Activated T-helper 2 cell treated with anti-CD3 and anti-CD28 coated beads, Interferon-gamma antibody, Interleukin-2, Interleukin-4, amounts not matched to agents 10 μg/mL and 5 μg/mL and 100 μg/mL, durations not matched to agents 14 hours and 24 hours and 36 hours (primary cell): ENCODE results near the gene AIP. TPM values are rescaled to one million over a fixed set of nuclear protein-coding genes. Genes with fewer than 3 reads are reported as not detected.
A peak's percentile ranks its signal among the peaks of the same experiment; 100 is the strongest.
"Not testable (repeated sequence)": the region's sequence is repeated elsewhere in the genome, so short reads cannot be mapped to it uniquely, and the experiment has no call there.

Experiments
- DNase-seq: peaks from one replicate; pipeline ENCODE4 v3.0.0; 2021; ENCODE audit warnings: low spot score
- H3K27ac Mint-ChIP-seq: one replicate; pipeline ENCODE4 v1.8.0; 2021; ENCODE audit warnings: mixed read lengths
- H3K27me3 Mint-ChIP-seq: one replicate; pipeline ENCODE4 v1.8.0; 2021; ENCODE audit warnings: low read depth, mixed read lengths
- H3K36me3 Mint-ChIP-seq: one replicate; pipeline ENCODE4 v1.8.0; 2021; ENCODE audit warnings: low read depth, mixed read lengths
- H3K4me1 Mint-ChIP-seq: one replicate; pipeline ENCODE4 v1.8.0; 2021; ENCODE audit warnings: low read depth, mixed read lengths
- H3K4me3 Mint-ChIP-seq: one replicate; pipeline ENCODE4 v1.8.0; 2021; ENCODE audit warnings: low read depth, mild to moderate bottlenecking, moderate library complexity, mixed read lengths
- H3K9me3 Mint-ChIP-seq: one replicate; pipeline ENCODE4 v1.8.0; 2021; ENCODE audit warnings: mixed read lengths
- intact Hi-C: fragments of 100-400 bp; cut with micrococcal nuclease; formaldehyde crosslinking; loops from one replicate; pipeline ENCODE4 v1.15.1; 2023
- total RNA-seq: library from RNA; stranded (reverse); gene quantifications from 2 replicates; pipeline ENCODE4 v1.2.3, GENCODE V29; 2022

Gene AIP
- total RNA-seq, 1 donor from 2014 or later = 191 TPM

DNA sequence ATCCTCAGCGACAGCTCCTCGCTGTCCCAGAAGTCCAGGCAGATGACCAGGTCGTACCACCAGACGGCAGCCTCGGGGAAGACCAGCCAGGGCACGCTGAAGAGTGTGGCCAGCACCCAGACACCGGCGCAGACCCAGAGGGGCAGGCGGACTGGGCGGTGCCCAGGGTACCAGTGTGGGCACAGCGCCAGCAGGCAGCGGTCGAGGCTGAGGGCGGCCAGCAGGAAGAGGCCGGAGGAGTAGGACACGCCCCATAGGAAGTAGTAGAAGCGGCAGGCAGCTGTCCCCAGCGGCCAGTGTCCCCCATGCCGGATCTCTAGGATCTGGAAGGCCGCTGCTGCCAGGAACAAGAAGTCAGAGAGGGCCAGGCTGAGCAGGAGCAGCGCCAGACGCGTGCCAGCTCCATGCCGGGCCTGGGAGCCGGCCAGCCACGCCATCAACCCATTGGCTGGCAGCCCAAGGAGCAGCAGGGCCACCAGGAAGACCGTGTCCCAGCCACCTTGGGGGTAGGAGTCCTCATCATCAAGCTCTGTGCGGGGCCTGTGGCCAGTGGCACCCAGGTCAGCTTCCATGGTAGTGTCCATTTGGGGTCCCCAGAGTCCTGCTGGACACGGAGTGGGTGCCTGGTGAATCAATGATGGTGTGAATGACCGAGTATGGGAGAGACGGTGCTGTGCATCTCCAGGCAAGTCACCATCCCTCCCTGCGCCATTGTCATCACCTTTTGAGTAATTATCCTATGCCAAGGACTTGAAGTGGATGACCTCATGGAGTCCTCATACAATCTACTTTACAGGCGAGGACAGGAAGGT, 30.5 kb upstream of the AIP start, which contains the start of gene GPR152:
Gene GPR152, minus strand, starts transcription at position 589 of the 812 bp plus-strand sequence. Its CDS starts 5 bp downstream, at position 584.
- Mint-ChIP-seq H3K4me1 (peaks cover 11% of the 10 kb centered on the region), H3K9me3 (no peaks in the 10 kb centered on the region), H3K36me3 (no peaks in the 10 kb centered on the region), H3K4me3 (no peak within 1 kb of the TSS), H3K27ac (no peak within 1 kb of the TSS), H3K27me3 (no peaks in the 10 kb centered on the region)
- intact Hi-C loops = no loop called here
- DNase-seq = no peak

DNA sequence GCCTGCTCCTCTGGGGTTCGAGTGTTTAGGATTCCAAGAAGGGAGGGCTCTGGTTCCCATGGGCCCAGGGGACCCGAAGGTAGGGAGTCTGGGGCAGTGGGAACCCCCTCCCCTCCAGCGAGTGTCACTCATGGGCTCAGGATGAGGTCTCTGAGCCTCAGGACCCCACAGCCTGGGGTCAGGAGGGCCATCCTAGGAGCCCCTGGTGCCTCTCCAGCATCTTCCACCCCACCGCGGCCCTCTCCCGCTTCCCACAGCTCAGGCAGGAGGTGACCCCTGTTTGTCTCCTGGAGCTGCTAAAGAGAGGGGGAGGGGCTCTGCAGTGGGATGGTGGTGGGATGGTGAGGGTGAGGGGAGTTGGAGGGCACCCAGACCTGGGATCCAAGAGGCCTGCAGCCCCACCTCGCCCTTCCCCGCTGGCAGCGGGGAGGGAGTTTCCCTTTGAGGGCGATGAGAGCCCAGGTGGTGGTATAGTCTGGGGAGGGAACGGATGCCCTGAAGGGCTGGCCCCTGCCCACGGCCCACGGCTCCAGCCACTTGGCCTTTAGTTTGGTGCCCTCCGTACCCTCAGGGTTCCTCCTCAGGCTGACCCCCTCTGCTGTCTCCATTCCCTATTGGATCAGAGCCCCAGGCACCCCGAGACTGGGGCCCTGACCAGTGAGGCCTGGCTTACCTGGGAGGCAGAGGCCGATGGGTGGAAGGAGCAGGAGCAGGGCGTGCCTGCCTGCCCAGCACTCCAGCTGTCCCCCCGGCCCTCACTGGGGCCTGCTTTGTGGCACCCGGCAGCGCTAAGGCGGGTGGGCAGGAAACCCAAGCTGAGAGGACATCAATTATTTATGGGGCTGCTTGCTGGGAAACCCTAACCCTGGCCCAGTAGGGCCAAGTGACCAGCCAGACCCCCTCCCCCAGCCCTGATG, 28.8 kb upstream of the AIP start:
- intact Hi-C loops = no loop called here
- no peak overlapping the region for H3K4me3 Mint-ChIP-seq
- no peaks in the 10 kb centered on the region for H3K36me3 Mint-ChIP-seq
- H3K27ac Mint-ChIP-seq = no peak overlapping the region
- H3K9me3 Mint-ChIP-seq = no peaks in the 10 kb centered on the region
- DNase-seq = no peak
- H3K27me3 Mint-ChIP-seq = no peaks in the 10 kb centered on the region
- H3K4me1 Mint-ChIP-seq = peaks cover 5% of the 10 kb centered on the region

DNA sequence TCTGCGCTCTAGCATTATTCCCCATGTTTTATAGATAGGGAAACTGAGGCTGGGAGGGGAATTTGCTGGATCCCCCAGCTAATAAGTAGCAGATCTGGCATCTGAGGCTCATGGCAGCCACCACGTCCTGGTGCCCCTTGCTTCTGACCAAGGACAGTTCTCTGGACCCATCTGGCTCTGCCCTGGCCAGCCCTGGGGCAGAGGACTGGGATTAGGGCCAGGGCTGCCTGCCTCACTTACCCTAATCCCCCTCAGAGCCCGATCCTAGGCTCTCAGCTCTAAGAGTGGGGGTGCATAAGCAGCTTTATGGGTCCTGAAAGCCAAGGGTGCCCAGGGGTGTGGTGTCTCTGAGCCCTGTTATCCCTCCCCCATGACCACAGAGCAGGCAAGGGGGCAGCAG, 27.8 kb upstream of the AIP start, which contains the start of gene CABP4:
Gene CABP4, plus strand, starts transcription at position 301 of the 400 bp plus-strand sequence. Its CDS starts 70 bp downstream, at position 371.
- Mint-ChIP-seq H3K27me3 (peaks cover 3% of the 10 kb centered on the region), H3K27ac (no peak within 1 kb of the TSS), H3K36me3 (no peaks in the 10 kb centered on the region), H3K9me3 (no peaks in the 10 kb centered on the region), H3K4me3 (no peak within 1 kb of the TSS), H3K4me1 (peaks cover 2% of the 10 kb centered on the region)
- DNase-seq = no peak
- intact Hi-C loops = no loop called here

DNA sequence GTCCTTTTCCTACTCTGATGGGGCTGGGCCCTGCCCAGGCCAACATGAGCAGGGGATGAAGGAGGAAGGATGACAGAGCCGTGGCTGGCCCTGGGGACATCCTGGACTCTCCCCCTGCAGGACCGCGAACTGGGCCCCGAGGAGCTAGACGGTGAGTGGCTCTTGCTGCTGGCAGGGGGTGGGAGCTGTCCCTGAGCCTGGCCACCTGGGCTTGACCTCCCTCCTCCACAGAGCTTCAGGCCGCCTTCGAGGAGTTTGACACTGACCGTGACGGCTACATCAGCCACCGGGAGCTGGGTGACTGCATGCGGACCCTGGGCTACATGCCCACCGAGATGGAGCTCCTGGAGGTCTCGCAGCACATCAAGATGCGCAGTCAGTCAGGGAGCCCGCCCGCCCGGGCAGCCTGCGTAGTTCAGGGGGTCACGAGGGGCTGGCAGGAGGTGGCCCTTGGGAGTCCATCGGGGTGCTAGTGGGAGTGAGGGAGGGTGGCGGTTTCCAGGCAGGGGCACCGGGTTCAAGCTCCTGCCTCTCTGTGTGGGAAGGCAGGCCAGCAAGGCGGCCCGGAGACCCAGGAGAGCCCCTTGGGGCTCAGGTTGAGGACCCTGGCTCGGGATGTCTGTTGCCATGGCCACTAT, 26.6 kb upstream of the AIP start:
- H3K9me3 Mint-ChIP-seq = no peaks in the 10 kb centered on the region
- peaks cover 4% of the 10 kb centered on the region for H3K4me1 Mint-ChIP-seq
- no peak overlapping the region for H3K4me3 Mint-ChIP-seq
- H3K27ac Mint-ChIP-seq = no peak overlapping the region
- no peak for DNase-seq
- no peaks in the 10 kb centered on the region for H3K36me3 Mint-ChIP-seq
- intact Hi-C loops = no loop called here
- H3K27me3 Mint-ChIP-seq = peaks cover 6% of the 10 kb centered on the region

DNA sequence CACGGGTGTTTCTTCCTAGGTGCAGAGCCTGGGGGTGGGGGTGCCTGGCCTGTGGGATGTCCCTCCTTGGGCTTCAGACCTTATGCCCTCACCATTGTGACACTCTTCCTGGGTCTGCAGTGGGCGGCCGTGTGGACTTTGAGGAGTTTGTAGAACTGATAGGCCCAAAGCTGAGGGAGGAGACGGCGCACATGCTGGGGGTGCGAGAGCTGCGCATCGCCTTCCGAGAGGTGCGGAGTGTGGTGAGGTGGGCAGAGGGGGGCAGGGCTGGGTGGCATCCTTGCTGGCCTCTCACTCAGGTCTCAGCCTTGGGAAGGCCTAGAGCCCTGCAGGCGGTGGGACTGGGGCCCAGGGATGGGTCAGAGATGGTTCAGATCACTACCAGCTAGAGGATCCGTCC, 25.4 kb upstream of the AIP start:
- Mint-ChIP-seq H3K4me3 (no peak overlapping the region), H3K27ac (no peak overlapping the region), H3K9me3 (no peaks in the 10 kb centered on the region), H3K27me3 (peaks cover 6% of the 10 kb centered on the region), H3K4me1 (peaks cover 4% of the 10 kb centered on the region), H3K36me3 (no peaks in the 10 kb centered on the region)
- no peak for DNase-seq
- intact Hi-C loops = no loop called here

DNA sequence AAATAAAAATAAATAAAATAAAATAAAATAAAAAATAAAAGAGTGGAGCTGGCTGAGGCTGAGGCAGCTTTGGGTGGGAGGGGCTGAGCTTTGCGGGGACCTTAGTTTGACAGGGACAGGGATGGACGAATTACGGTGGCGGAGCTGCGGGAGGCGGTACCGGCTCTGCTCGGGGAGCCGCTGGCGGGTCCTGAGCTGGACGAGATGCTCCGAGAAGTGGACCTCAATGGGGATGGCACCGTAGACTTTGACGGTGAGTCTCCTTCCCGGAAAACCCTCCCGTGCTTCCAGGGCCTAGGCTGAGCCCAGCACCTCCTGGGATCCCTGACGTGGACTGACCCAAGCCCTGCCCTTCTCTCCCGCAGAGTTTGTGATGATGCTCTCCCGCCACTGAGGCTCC, 24.6 kb upstream of the AIP start:
- H3K4me3 Mint-ChIP-seq = no peak overlapping the region
- H3K36me3 Mint-ChIP-seq = no peaks in the 10 kb centered on the region
- no peaks in the 10 kb centered on the region for H3K9me3 Mint-ChIP-seq
- H3K27ac Mint-ChIP-seq = no peak overlapping the region
- no peak for DNase-seq
- intact Hi-C loops = no loop called here
- peaks cover 4% of the 10 kb centered on the region for H3K4me1 Mint-ChIP-seq
- H3K27me3 Mint-ChIP-seq = peaks cover 6% of the 10 kb centered on the region

DNA sequence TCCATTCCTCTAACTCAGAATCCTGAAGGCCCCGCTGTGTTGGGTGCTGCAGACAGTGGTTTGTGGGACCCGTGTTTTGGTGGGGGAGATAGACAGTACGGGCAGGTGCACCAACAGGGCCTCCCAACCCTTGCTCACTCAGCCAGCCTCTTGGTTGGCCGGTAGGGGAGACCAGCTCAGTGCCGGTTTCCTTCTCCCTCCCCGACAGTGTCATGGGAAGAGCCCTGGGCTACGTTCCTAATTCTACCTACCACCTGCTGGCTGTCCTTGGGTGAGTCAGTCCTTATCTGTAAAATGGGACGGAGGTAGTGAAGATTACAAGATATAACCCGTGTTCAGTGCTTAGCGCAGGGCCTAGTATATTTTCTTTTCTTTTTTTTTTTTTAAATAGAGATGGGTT, 19.6 kb upstream of the AIP start:
- no peaks in the 10 kb centered on the region for H3K9me3 Mint-ChIP-seq
- no peak overlapping the region for H3K4me3 Mint-ChIP-seq

DNA sequence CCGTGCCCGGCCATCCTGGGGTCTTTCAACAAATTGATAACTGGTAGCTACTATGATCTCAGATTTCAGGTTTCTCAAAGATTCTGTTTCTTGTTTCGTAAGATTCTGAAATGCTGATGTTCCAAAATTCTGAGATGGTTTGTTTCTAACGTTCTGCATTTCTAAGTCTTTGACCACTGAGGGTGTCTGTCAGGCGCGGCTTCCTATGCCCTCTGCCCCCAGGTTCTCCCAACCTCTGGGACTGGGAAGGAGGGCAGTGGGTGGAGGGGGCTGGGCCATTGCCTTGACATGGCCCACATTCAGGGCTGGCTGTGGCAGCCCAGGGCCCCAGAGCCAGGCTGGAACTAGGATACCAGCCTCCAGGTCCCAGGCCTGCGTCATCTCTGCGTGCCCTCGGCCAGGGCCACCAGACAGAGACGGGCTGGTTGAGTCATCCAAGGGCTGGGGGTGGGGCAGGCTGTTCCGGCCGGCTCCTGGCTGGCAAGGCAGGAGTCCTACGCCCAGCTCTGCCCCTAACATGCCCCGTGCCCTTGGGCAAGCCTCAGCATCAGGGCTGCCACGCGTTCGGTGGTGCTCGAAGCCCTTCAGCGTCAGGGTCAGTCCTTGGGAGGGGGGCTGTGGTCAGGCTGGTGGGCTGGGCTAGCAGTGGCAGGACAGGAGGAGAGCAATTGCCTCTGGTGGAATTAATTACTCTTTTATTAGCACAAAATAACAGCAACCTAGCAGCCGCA, 19.0 kb upstream of the AIP start:
- no peak for DNase-seq
- Mint-ChIP-seq H3K9me3 (no peaks in the 10 kb centered on the region), H3K27ac (peak overlapping the region; percentile 80), H3K4me1 (peaks cover 29% of the 10 kb centered on the region), H3K4me3 (peak overlapping the region; percentile 87), H3K36me3 (peaks cover 12% of the 10 kb centered on the region), H3K27me3 (peaks cover 6% of the 10 kb centered on the region)
- intact Hi-C loops = loop anchor here (1.0 kb wide), 1 partner anchor 44 kb away; the partner anchor contains the start of gene CDK2AP2

More for the DNA sequence above, 19.6 kb upstream of the AIP start:
- Mint-ChIP-seq H3K27ac (no peak overlapping the region), H3K4me1 (peaks cover 26% of the 10 kb centered on the region), H3K27me3 (peaks cover 6% of the 10 kb centered on the region), H3K36me3 (peaks cover 12% of the 10 kb centered on the region)
- DNase-seq = no peak
- intact Hi-C loops = no loop called here

DNA sequence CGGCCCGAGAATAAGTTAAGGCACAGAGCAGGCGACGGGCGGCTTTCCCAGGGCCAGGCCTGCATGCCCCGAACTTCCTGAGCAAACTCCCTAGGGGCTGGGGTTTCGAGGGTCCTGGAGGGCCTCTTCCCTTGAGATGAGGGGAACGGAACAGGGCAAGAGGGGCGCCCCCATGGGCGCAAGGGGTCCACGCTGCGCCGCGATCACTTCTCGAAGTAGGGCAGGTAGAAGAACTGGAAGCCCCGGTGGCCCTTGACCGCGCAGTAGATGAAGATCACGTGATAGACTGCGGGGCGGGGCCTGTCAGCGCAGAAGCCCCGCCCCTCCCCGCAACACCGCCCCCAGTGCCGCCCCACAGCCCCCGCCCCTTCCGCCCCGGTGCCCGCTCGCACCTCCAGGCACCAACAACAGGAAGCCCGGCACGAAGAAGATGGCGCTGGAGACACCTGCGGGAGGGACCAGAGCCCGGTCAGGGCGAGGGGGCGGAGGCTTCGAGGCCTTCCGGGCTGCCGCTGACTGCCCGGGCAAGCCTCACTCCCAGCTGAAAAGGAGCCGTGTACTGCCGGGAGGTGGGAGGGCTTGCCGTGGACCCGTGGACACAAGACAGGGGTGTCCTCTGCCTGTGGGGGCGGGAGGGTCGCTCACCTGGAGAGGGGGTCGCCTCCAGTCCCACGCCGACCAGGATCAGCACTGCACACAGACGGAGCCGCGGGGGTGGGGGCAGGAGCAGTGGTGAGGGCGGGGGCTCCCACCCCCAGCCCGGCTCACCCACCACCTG, 18.2 kb upstream of the AIP start:
- Mint-ChIP-seq H3K9me3 (no peaks in the 10 kb centered on the region), H3K27ac (peak overlapping the region; percentile 80), H3K4me1 (peaks cover 29% of the 10 kb centered on the region), H3K36me3 (peaks cover 12% of the 10 kb centered on the region), H3K4me3 (peak overlapping the region; percentile 87), H3K27me3 (peaks cover 6% of the 10 kb centered on the region)
- DNase-seq = peak; percentile 90
- intact Hi-C loops = loop anchor here (1.0 kb wide), 1 partner anchor 44 kb away; the partner anchor contains the start of gene CDK2AP2

DNA sequence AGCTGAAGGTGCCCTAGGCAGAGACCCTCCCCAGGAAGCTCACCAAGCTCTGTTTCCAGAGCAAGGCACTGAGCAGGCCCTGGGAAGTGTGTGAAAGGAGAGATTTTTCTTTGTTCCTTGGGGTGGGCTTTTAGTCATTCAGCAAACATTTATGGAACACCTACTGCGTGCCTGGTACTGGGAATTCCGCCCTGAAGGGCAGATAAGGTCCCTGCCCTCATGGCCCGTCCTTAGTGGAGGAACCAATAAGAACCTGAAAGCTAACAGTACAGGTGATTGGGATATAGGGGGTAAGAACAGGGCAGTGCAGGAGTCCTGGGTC, 17.7 kb upstream of the AIP start:
- no peaks in the 10 kb centered on the region for H3K9me3 Mint-ChIP-seq
- intact Hi-C loops = no loop called here
- no peak for DNase-seq
- peaks cover 12% of the 10 kb centered on the region for H3K36me3 Mint-ChIP-seq
- H3K27ac Mint-ChIP-seq = peak overlapping the region; percentile 80
- H3K27me3 Mint-ChIP-seq = peaks cover 3% of the 10 kb centered on the region
- H3K4me1 Mint-ChIP-seq = peaks cover 26% of the 10 kb centered on the region
- H3K4me3 Mint-ChIP-seq = peak overlapping the region; percentile 87

DNA sequence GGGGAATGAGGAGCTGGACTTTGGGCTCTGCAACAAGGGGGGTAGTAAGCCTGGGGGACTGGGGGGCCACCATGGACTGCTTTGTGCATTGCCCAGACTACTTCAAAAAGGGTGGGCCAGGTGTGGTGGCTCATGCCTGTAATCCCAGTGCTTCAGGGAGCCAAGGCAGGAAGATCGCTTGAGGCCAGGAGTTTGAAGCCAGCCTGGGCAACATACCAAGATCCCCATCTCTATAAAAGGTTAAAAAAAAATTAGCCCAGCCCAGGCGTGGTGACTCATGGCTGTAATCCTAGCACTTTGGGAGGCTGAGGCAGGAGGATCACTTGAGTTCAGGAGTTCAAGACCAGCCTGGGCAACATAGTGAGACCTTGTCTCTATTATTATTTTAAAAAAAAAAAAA, 17.3 kb upstream of the AIP start:
- intact Hi-C loops = not testable (repeated sequence)
- H3K4me3 Mint-ChIP-seq = peak overlapping the region; percentile 87

More for the DNA sequence above, 17.3 kb upstream of the AIP start:
- not testable (repeated sequence) for H3K27me3 Mint-ChIP-seq, DNase-seq, H3K9me3 Mint-ChIP-seq
- Mint-ChIP-seq H3K27ac (peak overlapping the region; percentile 80), H3K4me1 (peaks cover 25% of the 10 kb centered on the region), H3K36me3 (peaks cover 12% of the 10 kb centered on the region)
